IgD-negative memory B cell (primary cell): ENCODE data around the gene SEMA3F. TPM values are rescaled to one million over a fixed set of nuclear protein-coding genes. Genes with fewer than 3 reads are reported as not detected.

ENCODE experiments used
- H3K27ac Mint-ChIP-seq, 3 donors: one replicate each; pipeline ENCODE4 v1.8.0; 2020 to 2022; ENCODE audit warnings: mild to moderate bottlenecking in 3 of 3, mixed read lengths in 3 of 3, moderate library complexity in 1 of 3
- H3K27me3 Mint-ChIP-seq: one replicate; pipeline ENCODE4 v1.8.0; 2021; ENCODE audit warnings: mixed read lengths
- H3K36me3 Mint-ChIP-seq: one replicate; pipeline ENCODE4 v1.8.0; 2020; ENCODE audit warnings: mild to moderate bottlenecking, mixed read lengths
- H3K4me1 Mint-ChIP-seq, 3 donors: one replicate each; pipeline ENCODE4 v1.8.0; 2020 to 2022; ENCODE audit warnings: mixed read lengths in 3 of 3, mild to moderate bottlenecking in 1 of 3
- H3K4me3 Mint-ChIP-seq, 4 donors: one replicate each; pipeline ENCODE4 v1.8.0; 2020 to 2022; ENCODE audit warnings: mild to moderate bottlenecking in 4 of 4, mixed read lengths in 4 of 4, moderate library complexity in 3 of 4
- H3K9me3 Mint-ChIP-seq, 3 donors: one replicate each; pipeline ENCODE4 v1.8.0; 2020 to 2021; ENCODE audit warnings: mixed read lengths in 3 of 3, mild to moderate bottlenecking in 1 of 3
- polyA plus RNA-seq: library from polyadenylated mRNA; unstranded; fragments of 300-500 nt; fragmentation: Illumina TruSeq; gene quantifications from one replicate; pipeline ENCODE4 v1.2.3, GENCODE V29; 2021

The SEMA3F gene
- polyA plus RNA-seq, 1 donor from 2014 or later, result not detected

GRCh38 chr3:50196253-50196801 is 41.2 kb downstream of the SEMA3F start:
- H3K4me1 Mint-ChIP-seq, result peaks cover 3 to 10% (median 10%) of the 10 kb centered on the region in 3 donors
- no peaks in the 10 kb centered on the region for H3K9me3 Mint-ChIP-seq
- no peaks in the 10 kb centered on the region for H3K36me3 Mint-ChIP-seq
- no peak overlapping the region for H3K4me3 Mint-ChIP-seq
- H3K27me3 Mint-ChIP-seq, result peaks cover 24% of the 10 kb centered on the region
- H3K27ac Mint-ChIP-seq, result no peak overlapping the region

- Mint-ChIP-seq H3K27me3 (peaks cover 45% of the 10 kb centered on the region), H3K9me3 (peaks cover 0 to 2% (median 0%) of the 10 kb centered on the region in 3 donors), H3K27ac (no peak overlapping the region), H3K4me1 (peaks cover 0 to 2% (median 0%) of the 10 kb centered on the region in 3 donors), H3K36me3 (no peaks in the 10 kb centered on the region), H3K4me3 (no peak overlapping the region)
These were observed 46.6 kb downstream of the SEMA3F start for GRCh38 chr3:50201573-50202315.

- Mint-ChIP-seq H3K27me3 (peaks cover 47% of the 10 kb centered on the region), H3K4me3 (no peak overlapping the region), H3K4me1 (peaks cover 0 to 1% (median 0%) of the 10 kb centered on the region in 3 donors)
These were observed 47.4 kb downstream of the SEMA3F start for GRCh38 chr3:50202353-50203112.

GRCh38 chr3:50203113-50203808 is 48.1 kb downstream of the SEMA3F start:
- H3K36me3 Mint-ChIP-seq, result no peaks in the 10 kb centered on the region
- H3K9me3 Mint-ChIP-seq, result peaks cover 0 to 2% (median 0%) of the 10 kb centered on the region in 3 donors
- H3K27me3 Mint-ChIP-seq, result peaks cover 46% of the 10 kb centered on the region
- H3K4me1 Mint-ChIP-seq, result no peaks in the 10 kb centered on the region
- no peak overlapping the region for H3K27ac Mint-ChIP-seq
- no peak overlapping the region for H3K4me3 Mint-ChIP-seq

More at GRCh38 chr3:50202353-50203112, 47.4 kb downstream of the SEMA3F start:
- peaks cover 0 to 2% (median 0%) of the 10 kb centered on the region in 3 donors for H3K9me3 Mint-ChIP-seq
- H3K36me3 Mint-ChIP-seq, result no peaks in the 10 kb centered on the region
- no peak overlapping the region for H3K27ac Mint-ChIP-seq

GRCh38 chr3:50203809-50204803 is 49.0 kb downstream of the SEMA3F start:
- no peaks in the 10 kb centered on the region for H3K36me3 Mint-ChIP-seq
- no peak overlapping the region for H3K4me3 Mint-ChIP-seq
- peaks cover 0 to 2% (median 0%) of the 10 kb centered on the region in 3 donors for H3K9me3 Mint-ChIP-seq
- H3K27me3 Mint-ChIP-seq, result peaks cover 46% of the 10 kb centered on the region
- peaks cover 0 to 1% (median 0%) of the 10 kb centered on the region in 3 donors for H3K4me1 Mint-ChIP-seq
- H3K27ac Mint-ChIP-seq, result no peak overlapping the region

GRCh38 chr3:50204804-50205412 is 49.8 kb downstream of the SEMA3F start, which contains the start of gene SLC38A3:
Gene SLC38A3 (plus strand): TSS chr3:50205271. CDS start chr3:50214200, 8,929 bp downstream.
- H3K4me1 Mint-ChIP-seq, result peaks cover 0 to 1% (median 0%) of the 10 kb centered on the region in 3 donors
- H3K27me3 Mint-ChIP-seq, result peaks cover 44% of the 10 kb centered on the region
- H3K36me3 Mint-ChIP-seq, result no peaks in the 10 kb centered on the region

GRCh38 chr3:50205413-50206276 is 50.5 kb downstream of the SEMA3F start:
- Mint-ChIP-seq H3K4me1 (peaks cover 0 to 1% (median 0%) of the 10 kb centered on the region in 3 donors), H3K9me3 (peaks cover 0 to 2% (median 0%) of the 10 kb centered on the region in 3 donors), H3K36me3 (no peaks in the 10 kb centered on the region), H3K4me3 (peak overlapping the region in 2 of 4 donors; percentile 55 to 63), H3K27ac (no peak overlapping the region), H3K27me3 (peaks cover 44% of the 10 kb centered on the region)

More at GRCh38 chr3:50204804-50205412, 49.8 kb downstream of the SEMA3F start, which contains the start of gene SLC38A3:
- peaks cover 0 to 2% (median 0%) of the 10 kb centered on the region in 3 donors for H3K9me3 Mint-ChIP-seq
- peak within 1 kb of the TSS in 2 of 4 donors; percentile 55 to 63 for H3K4me3 Mint-ChIP-seq
- no peak within 1 kb of the TSS for H3K27ac Mint-ChIP-seq

GRCh38 chr3:50207359-50208042 is 52.4 kb downstream of the SEMA3F start:
- Mint-ChIP-seq H3K4me1 (peaks cover 0 to 1% (median 0%) of the 10 kb centered on the region in 3 donors), H3K27me3 (peaks cover 31% of the 10 kb centered on the region), H3K9me3 (peaks cover 0 to 2% (median 0%) of the 10 kb centered on the region in 3 donors), H3K27ac (no peak overlapping the region), H3K4me3 (no peak overlapping the region), H3K36me3 (no peaks in the 10 kb centered on the region)

GRCh38 chr3:50208677-50209344 is 53.7 kb downstream of the SEMA3F start:
- Mint-ChIP-seq H3K9me3 (no peaks in the 10 kb centered on the region), H3K27me3 (peaks cover 21% of the 10 kb centered on the region), H3K4me1 (peaks cover 0 to 1% (median 0%) of the 10 kb centered on the region in 3 donors), H3K36me3 (no peaks in the 10 kb centered on the region), H3K4me3 (no peak overlapping the region), H3K27ac (no peak overlapping the region)

GRCh38 chr3:50210176-50210509 is 55.0 kb downstream of the SEMA3F start:
- H3K27ac Mint-ChIP-seq, result no peak overlapping the region
- no peaks in the 10 kb centered on the region for H3K36me3 Mint-ChIP-seq
- H3K4me1 Mint-ChIP-seq, result peaks cover 0 to 1% (median 0%) of the 10 kb centered on the region in 3 donors
- H3K9me3 Mint-ChIP-seq, result no peaks in the 10 kb centered on the region
- H3K4me3 Mint-ChIP-seq, result no peak overlapping the region
- H3K27me3 Mint-ChIP-seq, result peaks cover 11% of the 10 kb centered on the region

- Mint-ChIP-seq H3K4me1 (peaks cover 0 to 1% (median 0%) of the 10 kb centered on the region in 3 donors), H3K36me3 (no peaks in the 10 kb centered on the region), H3K9me3 (no peaks in the 10 kb centered on the region), H3K4me3 (no peak overlapping the region), H3K27ac (no peak overlapping the region), H3K27me3 (peaks cover 10% of the 10 kb centered on the region)
These were observed 55.6 kb downstream of the SEMA3F start for GRCh38 chr3:50210510-50211367.
